ENCODE measurements around the gene SH3RF3.

GRCh38 chr2:109378682-109379081, 249.7 kb downstream of the SH3RF3 start:
- TF ChIP-seq SUZ12 (IDR thresholded peaks at IDR 0.05; ENCODE audit: extremely low read depth, insufficient read depth, insufficient read length) (no peak), ZNF274 (IDR thresholded peaks at IDR 0.05; ENCODE audit: low read depth, low read length) (no peak), YY1 (IDR thresholded peaks at IDR 0.05; ENCODE audit: insufficient read depth, insufficient read length) (no peak)

All from NT2/D1 (cell line).